MM.1S (cell line): Measurements from ENCODE around the gene RCOR1.

Source experiments
- DNase-seq: peaks from one replicate; pipeline ENCODE4 v3.0.0-alpha.2; 2015
- H2AFZ ChIP-seq: fragments of 300-600 bp; sonication (generic); 2 replicates; pipeline ENCODE4 v1.6.0; 2016; ENCODE audit warnings: antibody characterized with exemption, low read length
- H3F3A ChIP-seq: fragments of 300-600 bp; sonication (generic); 2 replicates; pipeline ENCODE4 v1.6.1; 2016; ENCODE audit warnings: mild to moderate bottlenecking, antibody characterized with exemption, low read length, moderate library complexity, mixed read lengths; ENCODE audit not compliant: insufficient read depth
- H3K27ac ChIP-seq: fragments of 300-600 bp; sonication (generic); 2 replicates; pipeline ENCODE4 v1.5.1; 2016; ENCODE audit warnings: mild to moderate bottlenecking, low read length
- H3K27me3 ChIP-seq: fragments of 300-600 bp; sonication (generic); replicated peaks from 2 replicates; pipeline ENCODE4 v1.6.0; 2016; ENCODE audit warnings: low read length; ENCODE audit not compliant: insufficient read depth
- H3K36me3 ChIP-seq: fragments of 300-600 bp; sonication (generic); replicated peaks from 2 replicates; pipeline ENCODE4 v1.6.1; 2016; ENCODE audit warnings: mild to moderate bottlenecking, low read length, mixed read lengths; ENCODE audit not compliant: insufficient read depth
- H3K4me1 ChIP-seq: fragments of 300-600 bp; sonication (generic); 2 replicates; pipeline ENCODE4 v1.6.1; 2016; ENCODE audit warnings: low read length, mixed read lengths
- H3K4me2 ChIP-seq: fragments of 300-600 bp; sonication (generic); 2 replicates; pipeline ENCODE4 v1.6.0; 2016; ENCODE audit warnings: low read depth, low read length
- H3K4me3 ChIP-seq: fragments of 300-600 bp; sonication (generic); 2 replicates; pipeline ENCODE4 v1.5.1; 2016; ENCODE audit warnings: low read length, mixed read lengths
- H3K79me2 ChIP-seq: fragments of 300-600 bp; sonication (generic); 2 replicates; pipeline ENCODE4 v1.6.1; 2016; ENCODE audit warnings: mixed run types, low read length, mixed read lengths
- H3K9ac ChIP-seq: fragments of 300-600 bp; sonication (generic); 2 replicates; pipeline ENCODE4 v1.6.1; 2016; ENCODE audit warnings: low read length, mixed read lengths
- H3K9me2 ChIP-seq: fragments of 300-600 bp; sonication (generic); replicated peaks from 2 replicates; pipeline ENCODE4 v1.6.1; 2016; ENCODE audit warnings: mild to moderate bottlenecking, low read length, mixed read lengths; ENCODE audit not compliant: insufficient read depth
- H3K9me3 ChIP-seq: fragments of 300-600 bp; sonication (generic); replicated peaks from 2 replicates; pipeline ENCODE4 v1.6.1; 2016; ENCODE audit warnings: mild to moderate bottlenecking, low read length, mixed read lengths; ENCODE audit not compliant: insufficient read depth
- H4K20me1 ChIP-seq: fragments of 300-600 bp; sonication (generic); 2 replicates; pipeline ENCODE4 v1.6.1; 2016; ENCODE audit warnings: mild to moderate bottlenecking, low read length, moderate library complexity, mixed read lengths; ENCODE audit not compliant: insufficient read depth
- EZH2 ChIP-seq: fragments of 300-600 bp; sonication (generic); optimal IDR thresholded peaks from 2 replicates; pipeline ENCODE3; 2017; ENCODE audit warnings: low read depth, mild to moderate bottlenecking, antibody characterized with exemption, low read length, mixed read lengths
- EZH2phosphoT487 ChIP-seq: fragments of 300-600 bp; sonication (generic); IDR thresholded peaks from 2 replicates; pipeline ENCODE4 v1.6.1; 2018; ENCODE audit warnings: antibody characterized with exemption, low read length
- TF ChIP-seq, protein P1 (sequence below): fragments of 300-600 bp; sonication (generic); IDR thresholded peaks from 2 replicates; pipeline ENCODE4 v1.5.1; 2016; ENCODE audit warnings: antibody characterized with exemption, low read length, mixed read lengths

The RCOR1 gene

DNA sequence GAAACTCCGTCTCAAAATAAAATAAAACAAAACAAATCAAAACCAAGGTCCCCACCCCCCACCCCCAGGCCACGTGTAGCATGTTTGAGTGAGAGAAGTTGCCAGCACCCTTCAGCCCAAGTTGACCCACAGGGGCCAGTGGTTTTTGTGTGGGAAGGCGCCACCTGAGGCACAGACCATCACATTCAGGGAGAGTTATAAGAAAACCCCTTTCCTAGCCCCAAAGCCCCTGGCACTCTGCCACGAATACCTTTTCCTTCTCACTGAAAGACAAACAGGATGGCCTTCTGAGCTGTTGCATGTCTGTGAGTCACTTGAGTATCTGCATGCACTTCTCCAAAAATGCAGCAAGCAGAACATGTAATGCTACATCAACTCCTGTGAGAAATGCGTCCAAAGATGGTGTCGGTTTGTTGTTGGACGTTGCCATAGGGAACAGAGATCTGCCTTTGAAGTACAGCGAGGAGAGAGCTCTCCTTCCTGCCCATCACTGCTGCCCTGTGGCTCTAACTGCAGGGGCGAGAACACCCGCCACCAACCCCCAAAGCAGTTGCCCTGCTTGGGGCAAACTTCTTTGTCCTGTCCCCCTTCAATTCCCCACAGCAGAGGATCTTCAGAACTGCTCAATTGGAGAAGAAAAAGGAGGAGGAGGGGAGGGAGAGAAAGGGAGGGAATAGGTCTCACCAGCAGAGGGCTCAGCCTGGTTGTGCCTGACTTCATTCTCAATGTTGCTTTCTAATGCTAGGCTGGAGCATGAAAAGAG lies 182.1 kb downstream of the RCOR1 start:
- H4K20me1 ChIP-seq = no peaks in the 10 kb centered on the region
- H3K36me3 ChIP-seq = no peaks in the 10 kb centered on the region
- TF ChIP-seq, protein P1, sequence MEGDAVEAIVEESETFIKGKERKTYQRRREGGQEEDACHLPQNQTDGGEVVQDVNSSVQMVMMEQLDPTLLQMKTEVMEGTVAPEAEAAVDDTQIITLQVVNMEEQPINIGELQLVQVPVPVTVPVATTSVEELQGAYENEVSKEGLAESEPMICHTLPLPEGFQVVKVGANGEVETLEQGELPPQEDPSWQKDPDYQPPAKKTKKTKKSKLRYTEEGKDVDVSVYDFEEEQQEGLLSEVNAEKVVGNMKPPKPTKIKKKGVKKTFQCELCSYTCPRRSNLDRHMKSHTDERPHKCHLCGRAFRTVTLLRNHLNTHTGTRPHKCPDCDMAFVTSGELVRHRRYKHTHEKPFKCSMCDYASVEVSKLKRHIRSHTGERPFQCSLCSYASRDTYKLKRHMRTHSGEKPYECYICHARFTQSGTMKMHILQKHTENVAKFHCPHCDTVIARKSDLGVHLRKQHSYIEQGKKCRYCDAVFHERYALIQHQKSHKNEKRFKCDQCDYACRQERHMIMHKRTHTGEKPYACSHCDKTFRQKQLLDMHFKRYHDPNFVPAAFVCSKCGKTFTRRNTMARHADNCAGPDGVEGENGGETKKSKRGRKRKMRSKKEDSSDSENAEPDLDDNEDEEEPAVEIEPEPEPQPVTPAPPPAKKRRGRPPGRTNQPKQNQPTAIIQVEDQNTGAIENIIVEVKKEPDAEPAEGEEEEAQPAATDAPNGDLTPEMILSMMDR = peak; percentile 49
- no peak for TF ChIP-seq EZH2phosphoT487
- no peak for TF ChIP-seq EZH2
- no peak overlapping the region for H3K27ac ChIP-seq
- H3F3A ChIP-seq = no peaks in the 10 kb centered on the region; the same call in 1 of the 2 replicates
- peaks cover 15% of the 10 kb centered on the region for H3K79me2 ChIP-seq
- no peaks in the 10 kb centered on the region for H3K9me3 ChIP-seq
- H3K4me2 ChIP-seq = no peak overlapping the region
- H3K9ac ChIP-seq = no peak overlapping the region
- H3K4me3 ChIP-seq = no peak overlapping the region
- peaks cover 7% of the 10 kb centered on the region; the same call in 1 of the 2 replicates for H3K4me1 ChIP-seq
- H3K27me3 ChIP-seq = no peaks in the 10 kb centered on the region
- H3K9me2 ChIP-seq = no peaks in the 10 kb centered on the region
- no peak overlapping the region for H2AFZ ChIP-seq
- peak; percentile 32 for DNase-seq

DNA sequence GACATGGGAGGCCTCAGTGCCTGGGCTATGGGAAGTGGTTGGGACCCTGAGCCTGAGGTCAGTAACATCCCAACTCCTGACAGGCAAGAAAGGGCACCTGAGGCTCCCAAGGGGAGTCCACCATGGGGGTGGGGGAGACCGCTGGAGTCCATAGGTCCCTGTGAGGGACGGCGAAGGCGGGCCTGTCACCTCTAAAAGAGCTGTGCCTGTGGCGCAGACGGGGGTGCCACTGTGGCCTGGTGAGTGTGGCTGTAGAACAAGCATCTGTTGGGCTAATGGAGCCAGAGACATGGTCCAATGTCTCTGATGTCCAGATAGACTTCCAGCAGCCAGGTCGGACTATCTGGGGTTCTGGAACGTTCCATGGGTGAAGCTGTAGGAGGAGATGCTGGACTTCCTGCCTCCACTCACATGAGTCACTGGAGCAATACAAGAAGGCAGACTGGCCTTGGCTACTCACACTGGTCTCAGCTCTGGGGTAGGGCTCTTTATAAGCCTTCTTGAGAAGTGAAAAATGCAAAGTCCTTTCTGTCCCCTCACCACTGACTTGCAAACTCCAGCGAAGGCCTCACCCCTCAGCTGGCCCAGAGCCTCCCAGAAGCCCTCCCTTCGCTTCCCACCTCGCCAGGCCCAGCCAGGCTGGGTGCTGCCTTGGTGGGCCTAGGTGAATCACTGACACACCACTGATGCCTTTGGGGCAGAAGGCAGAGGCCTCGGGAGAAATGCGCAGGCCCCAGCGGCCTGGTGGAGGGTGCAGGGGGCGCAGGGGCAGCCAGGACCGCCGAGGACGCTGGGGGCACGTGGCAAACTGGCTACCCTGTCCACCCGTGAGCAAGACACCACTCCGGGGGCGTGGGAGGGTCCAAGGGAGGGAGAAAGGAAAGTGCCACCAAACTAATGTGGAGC lies 183.7 kb downstream of the RCOR1 start:
- no peak for DNase-seq
- H3K4me2 ChIP-seq = no peak overlapping the region
- H3K9ac ChIP-seq = no peak overlapping the region
- H3K79me2 ChIP-seq = peaks cover 30% of the 10 kb centered on the region
- no peaks in the 10 kb centered on the region for H3K27me3 ChIP-seq
- H3K4me1 ChIP-seq = peaks cover 15% of the 10 kb centered on the region; the same call in 1 of the 2 replicates
- no peaks in the 10 kb centered on the region for H3K9me2 ChIP-seq
- H3K36me3 ChIP-seq = no peaks in the 10 kb centered on the region
- no peak overlapping the region for H2AFZ ChIP-seq
- no peak overlapping the region for H3K4me3 ChIP-seq
- TF ChIP-seq EZH2 (no peak), EZH2phosphoT487 (no peak)
- TF ChIP-seq, protein P1 = no peak
- no peaks in the 10 kb centered on the region for H3K9me3 ChIP-seq
- no peak overlapping the region for H3K27ac ChIP-seq
- no peaks in the 10 kb centered on the region for H4K20me1 ChIP-seq
- no peaks in the 10 kb centered on the region; the same call in 1 of the 2 replicates for H3F3A ChIP-seq

DNA sequence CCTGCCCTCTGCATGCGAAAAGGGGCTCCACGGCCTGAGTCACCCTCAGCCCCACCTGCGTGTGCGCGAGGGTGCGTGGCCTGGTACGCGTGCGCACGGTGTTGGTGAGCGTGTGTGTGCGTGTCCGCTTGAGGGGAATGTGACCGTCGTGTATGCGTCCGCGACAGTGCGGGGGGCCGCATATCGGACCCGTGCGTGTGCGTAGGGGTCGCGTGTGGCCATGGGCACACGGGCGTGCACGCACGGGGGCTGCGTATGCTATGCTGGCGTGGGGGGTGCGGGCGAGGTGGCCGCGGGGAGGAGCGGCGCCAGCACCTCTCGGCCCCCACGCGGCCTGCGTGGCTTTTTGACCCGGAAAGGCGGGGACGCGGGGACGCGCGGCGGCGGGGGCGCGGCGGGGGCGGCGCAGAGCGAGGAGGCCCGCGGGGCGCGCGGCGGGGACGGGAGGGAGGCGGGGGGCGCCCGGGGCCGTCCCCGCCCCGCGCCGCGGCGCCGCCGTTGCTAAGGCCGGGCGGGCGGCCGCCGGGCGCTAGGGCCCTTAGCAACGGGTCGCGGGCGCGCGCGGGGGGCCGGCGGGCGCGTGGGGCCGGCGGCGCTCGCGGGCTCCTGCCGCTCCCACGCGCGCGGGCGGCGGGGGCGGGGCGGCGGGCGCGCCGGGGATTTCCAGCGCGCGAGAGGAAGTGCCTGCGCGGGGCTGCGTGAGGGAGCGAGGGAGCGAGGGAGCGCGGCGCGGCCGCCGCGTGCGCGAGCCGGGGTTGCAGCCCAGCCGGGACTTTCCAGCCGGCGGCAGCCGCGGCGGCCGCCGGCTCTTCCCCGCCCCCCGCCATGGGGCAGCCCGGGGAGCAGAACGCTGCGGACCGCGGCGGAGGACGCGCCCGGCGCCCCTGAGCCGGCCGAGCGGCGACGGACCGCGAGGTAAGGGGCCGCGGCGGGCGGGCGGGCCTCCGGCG lies 184.6 kb downstream of the RCOR1 start, which contains the start of gene TRAF3:
TSS of gene TRAF3 (plus strand) at position 689 of the 950 bp plus-strand sequence. CDS start 92,753 bp downstream, outside the sequence.
- Histone ChIP-seq H3K9me3 (no peaks in the 10 kb centered on the region), H3K4me3 (peak within 1 kb of the TSS; percentile 82)
- DNase-seq = peak; percentile 70

More for the DNA sequence above, 184.6 kb downstream of the RCOR1 start, which contains the start of gene TRAF3:
- H2AFZ ChIP-seq = no peak within 1 kb of the TSS
- no peaks in the 10 kb centered on the region for H3K27me3 ChIP-seq
- H3K9me2 ChIP-seq = no peaks in the 10 kb centered on the region
- H4K20me1 ChIP-seq = no peaks in the 10 kb centered on the region
- H3K4me2 ChIP-seq = peak within 1 kb of the TSS; percentile 79; the same call in 1 of the 2 replicates
- no peak for TF ChIP-seq EZH2phosphoT487
- TF ChIP-seq, protein P1 = no peak
- TF ChIP-seq EZH2 = no peak
- peak within 1 kb of the TSS; percentile 62 for H3K9ac ChIP-seq
- peaks cover 37% of the 10 kb centered on the region for H3K79me2 ChIP-seq
- H3K4me1 ChIP-seq = peaks cover 15% of the 10 kb centered on the region; the same call in 1 of the 2 replicates
- H3F3A ChIP-seq = no peaks in the 10 kb centered on the region; the same call in 1 of the 2 replicates
- peak within 1 kb of the TSS; percentile 18; the same call in 1 of the 2 replicates for H3K27ac ChIP-seq
- H3K36me3 ChIP-seq = no peaks in the 10 kb centered on the region
